ENCODE data around the gene CENPP.

The CENPP gene

DNA sequence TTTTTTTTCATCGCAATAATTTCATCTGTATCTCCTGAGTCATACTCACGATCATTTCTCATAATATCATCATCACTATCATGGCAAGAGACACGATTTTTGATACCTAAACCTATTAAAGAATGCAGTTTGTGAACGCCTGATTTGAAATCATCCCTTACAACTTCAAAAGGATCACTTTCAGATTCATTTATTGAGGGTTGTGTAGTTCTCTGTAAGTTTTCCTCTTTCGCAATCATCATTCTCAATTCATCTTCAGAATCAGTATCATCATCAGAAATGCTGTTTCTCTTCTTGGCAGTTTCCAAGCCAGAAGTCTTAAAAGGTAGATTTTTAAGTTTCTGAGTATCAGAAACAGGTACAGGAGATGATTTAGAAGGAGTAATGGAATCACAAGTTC is 10.3 kb upstream of the CENPP start:
- DNase-seq = no peak

- DNase-seq = no peak
These were observed 1.3 kb upstream of the CENPP start for GRCh38 chr9:92324431-92324830.

DNA sequence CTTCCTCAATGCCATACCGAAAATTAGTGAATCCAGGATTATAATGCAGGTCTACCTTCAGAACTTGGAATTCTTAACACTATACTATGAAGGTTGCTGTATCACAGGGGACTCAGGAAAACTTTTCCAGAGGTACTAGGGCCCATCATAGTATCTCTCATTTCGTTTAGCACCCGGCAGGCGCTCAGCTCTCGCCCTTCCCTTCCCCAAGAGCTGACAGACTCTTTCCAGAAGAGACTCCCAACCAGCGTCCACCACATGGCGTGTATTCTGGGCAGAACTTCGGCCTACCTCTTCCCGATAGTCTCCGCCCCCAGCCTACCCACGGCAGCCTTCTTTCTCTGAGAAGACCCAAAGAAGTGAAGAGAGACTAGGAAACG is 874 bp upstream of the CENPP start:
- no peak for DNase-seq

- no peak for DNase-seq
These were observed 293 bp downstream of the CENPP start for GRCh38 chr9:92325991-92326500.

- no peak for DNase-seq
These were observed 1.6 kb downstream of the CENPP start for GRCh38 chr9:92327283-92327850.

DNA sequence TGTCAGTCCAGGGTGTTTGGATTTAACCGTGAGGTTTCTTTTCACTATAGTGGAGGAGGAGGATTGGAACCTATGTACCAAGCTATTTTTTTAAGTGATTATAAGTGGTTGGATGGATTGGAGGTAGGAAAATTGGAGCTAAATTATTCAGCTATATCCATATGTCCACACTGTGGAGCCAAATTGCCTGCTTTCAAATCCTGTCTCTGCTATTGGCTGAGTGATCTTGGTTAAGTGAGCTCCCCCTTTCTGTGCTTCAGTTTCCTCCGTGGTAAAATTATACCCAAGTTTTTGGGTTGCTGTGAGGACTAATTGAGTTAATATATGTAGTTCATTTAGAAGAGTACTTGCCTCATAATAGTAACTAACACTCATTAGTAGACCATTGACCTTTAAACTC is 2.5 kb downstream of the CENPP start:
- DNase-seq = peak in 2 of 3 experiments; percentile 11 to 61

- DNase-seq = no peak
These were observed 7.0 kb downstream of the CENPP start for GRCh38 chr9:92332577-92333281.

- DNase-seq = no peak
These were observed 7.5 kb downstream of the CENPP start for GRCh38 chr9:92333282-92333634.

- DNase-seq = no peak
These were observed 15.8 kb downstream of the CENPP start for GRCh38 chr9:92341578-92341977.

DNA sequence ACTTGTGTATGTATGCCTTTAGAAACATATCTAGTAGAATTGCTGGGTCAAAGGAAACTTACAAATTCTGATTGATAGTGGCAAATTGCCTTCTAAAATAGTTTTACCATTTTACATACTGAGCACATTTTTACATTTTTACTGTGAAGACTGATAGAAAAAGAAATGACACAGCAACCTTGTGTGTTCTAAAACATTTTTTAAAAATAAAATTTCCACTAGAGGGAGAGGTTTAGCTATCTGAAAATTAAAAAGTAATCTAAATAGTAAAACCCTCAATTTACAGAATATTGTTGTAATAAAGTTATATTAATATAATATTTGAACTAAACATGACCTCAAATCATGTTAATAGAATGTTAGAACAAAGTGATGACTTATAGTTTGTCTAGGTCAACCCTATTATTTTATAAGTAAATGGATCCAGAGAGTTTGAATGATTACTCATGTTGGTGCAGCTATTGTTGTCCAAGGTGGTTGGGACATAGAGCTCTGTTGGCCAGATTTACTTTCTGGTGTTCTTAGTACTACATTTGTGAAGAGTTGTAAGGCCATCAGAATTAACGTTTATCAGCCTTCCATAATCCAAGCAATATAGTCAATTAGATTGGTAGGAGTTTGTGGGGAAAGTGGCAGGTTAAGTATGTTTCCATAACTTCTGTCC is 17.2 kb downstream of the CENPP start:
- peak in 1 of 3 experiments; percentile 43 for DNase-seq

GRCh38 chr9:92345582-92345981 is 19.8 kb downstream of the CENPP start:
- no peak for DNase-seq

- no peak for DNase-seq
These were observed 24.3 kb downstream of the CENPP start for GRCh38 chr9:92349771-92350739.

- no peak for DNase-seq
These were observed 25.0 kb downstream of the CENPP start for GRCh38 chr9:92350740-92351133.

GRCh38 chr9:92353051-92353450 is 27.3 kb downstream of the CENPP start:
- no peak for DNase-seq

DNA sequence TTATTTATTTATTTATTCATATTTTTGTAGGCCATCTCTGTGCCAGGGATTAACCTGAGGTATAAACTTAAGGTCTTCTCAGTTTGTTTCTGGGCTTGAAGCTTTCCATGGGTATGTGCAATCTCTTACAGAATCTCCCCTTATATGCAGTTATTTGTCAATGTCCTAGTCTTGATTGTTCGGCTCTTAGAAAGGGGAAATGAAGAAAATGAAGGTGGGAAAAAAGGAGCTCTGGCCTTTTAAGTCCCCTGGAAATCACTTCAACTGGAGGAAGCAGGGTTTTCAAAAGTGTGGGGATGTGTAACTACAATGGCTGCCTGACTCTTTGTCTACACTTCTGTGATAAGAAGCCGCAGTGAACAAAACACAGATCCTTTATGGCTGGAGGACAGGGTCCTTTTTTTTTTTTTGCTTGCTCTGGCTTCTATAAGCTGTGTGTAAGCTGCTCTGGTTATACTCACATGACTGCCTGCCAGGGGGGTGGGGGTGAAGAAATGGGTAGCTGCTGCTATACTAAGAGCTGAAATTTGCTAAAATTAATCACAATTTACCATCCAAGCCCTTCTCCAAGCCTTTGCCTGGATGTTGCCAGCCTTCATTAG is 33.7 kb downstream of the CENPP start:
- no peak for DNase-seq

DNA sequence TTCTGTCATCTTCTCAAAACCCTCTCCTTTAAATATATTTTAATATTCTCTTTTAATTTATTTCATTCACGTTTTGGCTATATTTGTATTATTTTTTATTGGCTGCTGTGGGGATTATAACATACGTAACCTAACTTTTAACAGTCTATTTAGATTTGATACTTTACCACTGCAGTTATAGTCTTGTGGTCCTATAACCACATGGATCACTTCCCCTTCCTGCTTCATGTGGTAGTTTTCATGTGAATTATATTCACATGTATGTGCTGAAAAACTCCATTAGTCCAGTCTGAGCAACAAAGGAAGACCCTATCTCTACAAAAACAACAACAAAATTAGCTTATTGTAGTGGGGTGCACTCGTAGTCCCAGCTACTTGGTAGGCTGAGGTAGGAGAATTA is 34.3 kb downstream of the CENPP start:
- no peak for DNase-seq

GRCh38 chr9:92369075-92369474 is 43.3 kb downstream of the CENPP start:
- no peak for DNase-seq

- no peak for DNase-seq
These were observed 47.4 kb downstream of the CENPP start for GRCh38 chr9:92373167-92373566.

DNA sequence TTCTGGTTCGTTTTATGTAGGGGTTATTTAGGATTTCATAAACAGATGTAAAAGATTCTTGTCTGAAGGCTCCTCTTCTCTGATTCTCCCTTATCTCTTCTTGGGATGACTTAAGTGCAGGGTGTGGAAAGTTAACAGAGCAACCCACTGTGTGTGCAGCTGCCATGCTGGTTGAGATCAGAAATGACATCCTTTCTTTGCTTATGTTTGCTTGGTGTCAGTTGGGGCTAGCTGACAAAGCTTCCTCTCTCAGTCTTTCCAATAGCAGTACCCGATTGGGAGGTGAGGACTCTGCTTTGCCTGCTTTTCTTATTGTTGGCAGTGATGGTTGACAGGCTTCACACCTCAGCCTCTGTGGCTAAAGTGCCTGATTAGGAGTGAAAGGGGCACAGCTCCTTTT is 52.1 kb downstream of the CENPP start:
- DNase-seq = no peak

GRCh38 chr9:92378865-92379560 is 53.3 kb downstream of the CENPP start:
- DNase-seq = peak in 1 of 3 experiments; percentile 39

GRCh38 chr9:92380603-92381002 is 54.9 kb downstream of the CENPP start:
- no peak for DNase-seq

DNA sequence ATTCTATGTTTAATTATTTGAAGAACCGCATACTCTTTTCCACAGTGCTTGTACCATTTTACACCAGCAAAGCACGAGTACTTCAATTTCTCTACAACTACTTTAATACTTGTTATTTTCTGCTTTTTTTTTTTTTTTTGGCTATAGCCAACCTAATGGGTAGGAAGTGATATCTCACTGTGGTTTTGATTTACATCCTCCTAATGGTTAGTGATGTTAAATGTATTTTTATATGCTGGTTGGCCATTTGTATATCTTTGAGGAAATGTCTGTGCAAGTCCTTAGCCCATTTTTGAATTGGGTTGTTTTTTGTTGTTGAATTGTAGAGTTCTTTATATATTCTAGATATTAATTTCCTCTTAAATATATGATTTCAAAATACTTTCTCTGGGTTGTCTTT is 56.0 kb downstream of the CENPP start:
- no peak for DNase-seq
